HL-60 (cell line): ENCODE measurements around the gene TLR3.

ENCODE experiments used
- CTCF ChIP-seq: IDR thresholded peaks from one replicate; pipeline ENCODE4 v1.5.1; 2011; ENCODE audit warnings: low read length, control low read depth, inconsistent platforms; ENCODE audit not compliant: insufficient read depth
- GABPA ChIP-seq: IDR thresholded peaks from 2 replicates; pipeline ENCODE4 v1.6.1; 2012; ENCODE audit warnings: low read depth
- POLR2AphosphoS5 ChIP-seq: IDR thresholded peaks from 2 replicates; pipeline ENCODE4 v1.6.1; 2012; ENCODE audit warnings: low read depth
- REST ChIP-seq: IDR thresholded peaks from 2 replicates; pipeline ENCODE4 v1.6.1; 2012; ENCODE audit warnings: low read depth; ENCODE audit not compliant: insufficient replicate concordance

DNA sequence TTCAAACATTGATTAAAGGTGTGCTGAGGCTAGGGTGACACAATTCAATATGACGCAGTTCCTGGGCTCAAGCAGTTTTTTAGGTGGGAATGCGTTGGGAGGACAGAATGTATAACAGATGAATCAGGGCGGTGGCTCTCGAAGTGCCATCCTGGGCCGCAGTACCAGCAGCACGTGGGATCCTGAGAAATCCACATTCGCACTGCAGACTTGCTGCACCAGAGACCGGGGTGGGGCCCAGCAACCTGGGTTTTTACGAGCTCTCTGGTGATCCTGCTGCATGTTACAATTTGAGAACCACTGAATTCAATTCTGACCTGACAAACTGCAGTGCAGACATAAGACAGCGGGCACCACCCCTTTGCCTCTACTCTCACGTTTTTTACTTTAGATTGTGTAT, 65.9 kb downstream of the TLR3 start:
- TF ChIP-seq CTCF (no peak), REST (no peak), POLR2AphosphoS5 (no peak), GABPA (no peak)
